Right lobe of liver (tissue), 4 donors: ENCODE data around the gene SOX15.

Experiments
- CTCF ChIP-seq, 4 donors: fragments of 200-600 bp in 3 of 4; fragments of 450-650 bp in 1 of 4; IDR thresholded peaks; one replicate each; pipeline versions ENCODE4 v1.5.1 to v1.8.0; 2016 to 2022; ENCODE audit warnings: antibody characterized with exemption in 4 of 4, mild to moderate bottlenecking in 2 of 4
- POLR2A ChIP-seq: fragments of 450-650 bp; IDR thresholded peaks from one replicate; pipeline ENCODE4 v1.6.1; 2017; ENCODE audit warnings: antibody characterized with exemption, mild to moderate bottlenecking
- donor health status: DM: no; HTN: no; CAD: no.
- donor health status: DM: no; HTN: no; CAD: no.
- donor health status: DM: no; HTN: yes; CAD: no.

DNA sequence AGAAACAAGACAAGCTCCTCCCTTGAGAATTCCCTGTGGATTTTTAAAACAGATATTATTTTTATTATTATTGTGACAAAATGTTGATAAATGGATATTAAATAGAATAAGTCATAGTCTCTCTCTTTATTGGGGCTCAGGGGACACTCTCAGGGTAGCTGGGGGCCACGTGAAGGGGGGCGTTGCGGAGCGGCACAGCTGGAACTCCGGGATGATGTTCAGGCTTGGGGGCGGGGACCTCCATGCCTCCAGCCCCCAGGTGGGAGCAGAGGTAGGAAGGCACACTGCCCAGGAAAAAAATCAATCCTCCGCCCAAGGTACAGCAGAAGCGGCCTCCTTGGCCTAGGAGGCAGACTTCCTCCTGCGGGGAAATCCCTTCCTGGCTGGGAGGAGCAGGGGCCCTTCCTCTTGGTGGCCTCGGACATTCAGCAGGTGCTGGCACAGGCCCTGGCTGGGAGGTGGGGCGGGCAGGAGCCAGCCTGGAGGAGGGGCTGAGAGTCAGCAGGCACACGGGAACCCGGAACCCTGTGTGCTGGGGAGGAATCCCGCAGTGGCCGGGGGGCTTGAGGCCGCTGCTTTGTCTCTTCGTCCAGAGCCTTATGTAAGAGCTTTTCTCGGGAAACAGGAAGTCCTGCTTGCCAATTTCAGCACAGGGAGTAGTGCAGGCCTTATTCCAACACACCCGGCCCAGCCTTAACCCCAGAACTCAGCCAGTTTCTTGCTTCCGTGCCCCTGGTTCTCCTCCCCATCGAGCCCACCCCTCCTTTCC lies 31.9 kb downstream of the SOX15 start:
- no peak for TF ChIP-seq CTCF (IDR thresholded peaks at IDR 0.05)
- TF ChIP-seq POLR2A: peak; percentile 74
